HG03378 (cell line): ENCODE data around the gene PTPMT1.

ENCODE experiments used
- ATAC-seq: cut with Tn5 transposase; IDR thresholded peaks from one replicate; pipeline ENCODE4 v1.9.1; 2021; ENCODE audit warnings: mild to moderate bottlenecking, moderate library complexity; ENCODE audit not compliant: unreplicated experiment

PTPMT1 gene

DNA sequence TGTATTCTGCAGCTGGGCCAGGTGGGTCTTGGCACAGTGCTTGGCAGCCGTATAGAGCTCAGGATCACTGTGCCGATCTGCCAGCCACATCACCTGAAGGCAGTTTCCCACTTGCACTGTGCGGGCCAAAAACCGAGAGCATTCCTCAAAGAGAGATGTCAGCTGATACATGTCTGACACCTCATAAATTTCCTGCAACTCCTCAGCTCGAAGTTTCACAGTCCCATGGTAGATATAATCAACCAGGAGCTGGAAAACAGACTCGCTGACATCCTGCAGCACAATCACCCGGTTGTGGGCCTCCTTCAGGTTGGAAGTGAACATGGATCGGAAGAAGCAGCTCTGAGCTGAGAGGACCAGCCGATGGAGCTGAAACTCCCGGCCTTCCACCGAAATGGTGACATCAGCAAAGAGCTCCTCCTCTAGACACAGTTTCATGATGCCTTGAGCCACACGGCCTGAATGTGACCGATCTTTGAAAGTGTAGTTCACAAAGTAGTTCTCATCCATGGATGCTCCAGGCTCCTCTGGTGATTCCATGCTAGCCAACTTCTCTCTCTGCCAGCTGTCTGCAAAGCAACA is 12.2 kb downstream of the PTPMT1 start:
- ATAC-seq, result no peak

GRCh38 chr11:47578524-47579494 is 13.4 kb downstream of the PTPMT1 start, which contains the start of the genes KBTBD4 and NDUFS3:
Gene KBTBD4 (minus strand): TSS chr11:47578970. CDS start chr11:47578951, 19 bp downstream.
Gene NDUFS3 (plus strand): TSS chr11:47579074. CDS start chr11:47579092, 18 bp downstream.
- ATAC-seq, result peak; percentile 87

- ATAC-seq, result no peak
Measured at GRCh38 chr11:47583844-47584243, 18.4 kb downstream of the PTPMT1 start.

- ATAC-seq, result no peak
Measured at GRCh38 chr11:47586098-47586855, 20.9 kb downstream of the PTPMT1 start, which contains the start of gene FAM180B. Gene FAM180B (plus strand): TSS chr11:47586678. CDS start chr11:47586769, 91 bp downstream.

DNA sequence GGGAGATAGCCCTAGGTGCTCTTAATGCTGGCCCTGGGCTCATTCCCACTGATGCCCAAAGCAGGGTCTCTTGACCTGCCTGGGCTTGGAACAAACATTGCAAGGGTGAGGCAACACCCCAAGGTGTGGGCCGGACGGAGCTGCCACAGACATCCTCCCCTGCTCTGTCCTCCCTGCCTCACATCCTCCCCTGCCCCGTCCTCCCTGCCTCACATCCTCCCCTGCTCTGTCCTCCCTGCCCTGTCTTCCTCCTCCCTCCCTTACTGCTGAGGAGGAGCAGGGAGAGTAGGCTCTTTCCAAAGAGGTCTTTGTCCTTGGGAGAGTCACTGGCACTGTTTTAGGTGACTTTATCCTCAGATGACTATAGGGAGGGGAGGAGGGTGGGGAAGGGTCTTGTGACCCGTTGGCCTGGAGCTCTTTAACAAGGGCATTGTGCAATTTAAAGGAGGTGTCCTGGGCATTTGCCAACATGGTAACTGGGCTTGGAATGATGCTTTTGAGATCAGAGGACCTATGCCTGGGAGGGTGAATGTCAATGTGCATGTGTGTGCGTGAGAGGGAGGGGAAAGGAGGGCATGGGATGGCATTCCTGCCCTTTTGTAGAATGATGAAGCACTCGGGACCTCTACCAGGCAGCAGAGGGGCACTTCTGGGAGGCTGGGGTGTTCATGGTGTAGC is 21.8 kb downstream of the PTPMT1 start:
- no peak for ATAC-seq

DNA sequence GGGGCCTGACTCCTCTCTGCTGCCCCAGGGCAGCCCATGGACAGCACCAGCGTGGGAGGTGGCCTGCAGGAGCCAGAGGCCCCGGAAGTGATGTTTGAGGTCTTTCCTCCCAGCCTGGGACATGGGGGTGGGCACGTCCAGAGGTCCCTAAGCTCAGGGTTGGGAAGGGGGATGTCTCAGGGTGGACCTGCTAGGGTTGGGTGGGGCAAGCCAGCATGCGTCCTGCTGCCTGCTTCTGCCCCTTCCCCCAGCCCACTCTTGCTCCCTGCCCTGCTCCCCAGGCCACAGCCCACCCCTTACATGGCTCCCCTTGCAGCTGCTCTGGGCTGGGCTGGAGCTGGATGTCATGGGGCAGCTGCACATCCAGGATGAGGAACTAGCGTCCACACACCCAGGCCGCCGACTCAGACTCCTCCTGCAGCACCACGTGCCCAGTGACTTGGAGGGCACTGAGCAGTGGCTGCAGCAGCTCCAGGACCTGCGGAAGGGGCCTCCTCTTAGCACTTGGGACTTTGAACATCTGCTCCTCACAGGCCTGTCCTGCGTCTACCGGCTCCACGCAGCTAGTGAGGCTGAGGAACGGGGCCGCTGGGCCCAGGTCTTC is 22.4 kb downstream of the PTPMT1 start:
- no peak for ATAC-seq

- no peak for ATAC-seq
Measured at GRCh38 chr11:47589118-47589517, 23.7 kb downstream of the PTPMT1 start.

DNA sequence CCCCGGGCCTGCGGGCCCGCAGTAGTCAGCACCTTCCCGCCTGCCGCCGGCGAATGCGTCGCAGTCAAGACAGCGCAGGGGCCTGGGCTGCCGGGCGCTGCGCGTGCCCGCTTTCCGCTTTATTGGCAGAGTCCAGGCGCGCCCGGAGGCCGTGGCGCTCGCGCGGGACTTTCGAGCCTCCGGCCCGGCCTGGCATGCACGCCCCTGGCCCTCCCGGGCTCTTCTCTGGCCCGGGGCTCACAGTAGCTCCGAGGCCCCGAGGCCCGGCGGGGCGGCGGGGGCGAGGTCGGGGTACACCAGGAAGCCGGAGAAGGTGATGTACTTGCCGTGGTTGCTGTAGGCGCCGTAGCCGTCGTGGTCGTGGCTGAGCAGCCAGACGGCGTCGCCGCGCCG is 24.2 kb downstream of the PTPMT1 start:
- no peak for ATAC-seq

GRCh38 chr11:47589977-47590861 is 24.8 kb downstream of the PTPMT1 start:
- ATAC-seq, result no peak

DNA sequence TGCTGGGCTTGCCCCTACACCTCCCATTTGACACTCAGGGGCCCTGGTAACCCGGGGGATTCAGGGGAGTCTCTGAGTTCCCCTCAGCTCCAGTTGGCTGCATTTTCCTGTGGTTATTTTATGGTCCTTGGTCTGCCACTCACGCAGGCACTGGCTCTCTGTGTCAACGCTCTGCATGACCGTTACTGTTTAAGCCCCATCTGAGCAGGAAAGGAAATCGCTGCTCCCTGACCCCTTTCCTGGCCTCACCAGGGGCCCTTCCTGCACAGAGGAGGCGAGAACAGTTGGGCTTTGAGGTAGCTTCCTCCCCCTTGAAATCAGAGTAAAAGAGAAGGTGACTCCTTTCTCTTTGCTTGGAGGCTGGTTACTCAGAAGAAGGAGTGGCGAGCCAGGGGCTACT is 26.4 kb downstream of the PTPMT1 start:
- ATAC-seq, result no peak

DNA sequence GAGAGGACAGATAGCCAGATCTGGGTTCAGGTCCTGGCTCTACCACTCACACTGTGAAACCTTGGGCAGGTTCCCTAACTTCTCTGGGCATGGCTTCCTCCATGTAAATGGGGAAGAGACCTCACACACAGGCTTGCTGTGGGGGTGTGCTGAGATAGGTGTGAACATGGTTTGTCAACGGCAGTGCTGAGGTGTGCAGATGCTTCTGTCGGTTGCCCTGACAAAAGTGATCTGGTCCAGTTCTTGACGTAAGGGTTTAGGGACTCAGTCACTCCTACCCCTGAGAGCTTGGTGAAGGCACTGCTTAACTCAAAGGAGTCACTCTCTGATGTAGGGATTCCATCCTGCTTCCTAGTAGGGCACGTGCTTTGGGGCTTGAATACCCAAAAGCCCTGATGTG is 26.9 kb downstream of the PTPMT1 start:
- ATAC-seq, result no peak

GRCh38 chr11:47592970-47593369 is 27.6 kb downstream of the PTPMT1 start:
- no peak for ATAC-seq

DNA sequence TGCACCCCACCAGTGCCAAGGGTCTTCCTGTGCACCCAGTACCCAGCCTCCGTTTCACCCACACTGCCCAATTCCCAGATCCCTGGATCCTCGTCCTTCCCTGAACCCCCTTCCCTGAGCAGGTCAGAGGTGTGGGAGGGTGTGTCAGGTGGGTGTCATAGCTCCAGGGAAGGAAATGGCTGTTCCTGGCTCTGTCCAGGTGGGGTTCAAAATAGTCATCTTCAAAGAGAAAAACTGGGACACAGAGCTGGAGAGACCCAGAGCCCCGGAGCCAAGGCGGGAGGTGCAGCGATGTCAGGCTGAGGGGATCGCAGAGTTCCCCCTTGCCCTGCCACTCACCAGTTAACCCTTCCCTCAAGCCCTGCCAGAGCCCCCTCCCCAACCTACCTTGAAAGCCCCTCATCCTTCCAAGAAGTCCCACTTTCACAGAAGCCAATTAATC is 28.1 kb downstream of the PTPMT1 start:
- no peak for ATAC-seq

DNA sequence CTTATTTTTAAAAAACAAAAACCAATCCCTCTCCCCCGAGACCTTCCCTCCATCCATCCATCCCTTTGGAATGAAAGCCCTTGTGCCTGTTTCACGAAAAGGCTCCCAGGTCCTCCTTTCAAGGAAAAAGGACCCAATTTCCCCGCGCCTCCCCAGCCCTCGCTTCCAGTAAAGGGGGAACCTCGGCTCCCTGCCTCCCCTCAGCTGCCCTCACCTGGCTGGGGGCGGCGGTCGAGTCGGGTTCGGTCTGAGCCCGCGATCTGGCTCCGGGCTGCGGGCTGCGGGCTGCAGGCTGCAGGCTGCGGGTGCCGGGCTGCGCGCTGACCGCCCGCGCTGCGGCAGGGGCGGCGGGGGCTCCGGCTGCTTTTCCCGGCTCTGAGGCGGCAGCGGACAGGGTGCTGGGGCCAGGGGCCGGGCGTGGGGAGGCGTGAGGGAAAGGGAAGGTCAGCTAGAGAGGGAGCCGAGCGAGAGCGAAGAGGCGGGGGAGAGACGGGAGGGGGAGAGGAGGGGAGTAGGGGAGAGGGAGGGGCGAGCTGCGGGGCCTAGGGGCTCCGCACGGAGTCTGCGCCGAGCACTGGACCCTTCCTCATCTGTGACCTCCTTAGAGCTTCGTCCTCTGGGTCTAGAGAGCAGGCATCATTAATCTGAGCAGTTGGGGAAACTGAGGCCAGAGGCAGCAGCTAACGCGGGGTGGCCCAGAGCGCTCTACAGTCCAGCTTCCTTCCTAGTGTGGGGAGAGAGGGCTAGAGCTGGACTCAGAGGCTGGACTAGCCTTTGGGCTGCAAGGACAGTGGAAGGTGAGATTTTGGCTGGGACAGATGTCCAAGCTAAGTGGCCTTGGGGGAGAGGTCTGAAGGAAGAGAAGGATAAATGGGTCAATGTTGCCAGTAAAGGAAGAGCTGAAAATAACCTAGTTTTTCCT is 28.8 kb downstream of the PTPMT1 start, which contains the start of gene C1QTNF4:
C1QTNF4 (minus strand) TSS at position 478 of the 922 bp plus-strand sequence. CDS start 3,601 bp downstream, outside the sequence.
- no peak for ATAC-seq

DNA sequence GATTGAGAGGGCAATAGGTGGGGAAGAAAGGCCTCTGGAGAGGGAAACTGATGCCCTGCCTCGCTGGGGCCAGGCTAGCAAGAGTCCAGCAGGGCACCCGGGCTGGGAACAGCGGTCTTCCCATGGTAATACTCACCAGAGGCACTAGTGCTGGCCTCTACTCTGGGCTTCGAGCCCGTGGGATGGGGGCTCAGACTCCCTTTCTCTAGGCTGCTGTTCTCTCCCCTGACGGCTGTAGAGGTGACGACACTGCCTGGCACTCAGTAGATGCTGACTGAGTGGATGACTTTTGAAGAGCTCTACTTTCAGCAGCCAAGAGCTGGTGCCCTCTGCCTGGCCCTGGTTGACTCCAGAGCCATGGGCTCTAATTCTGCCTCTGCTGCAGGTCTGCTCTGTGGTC is 29.6 kb downstream of the PTPMT1 start:
- ATAC-seq, result no peak

DNA sequence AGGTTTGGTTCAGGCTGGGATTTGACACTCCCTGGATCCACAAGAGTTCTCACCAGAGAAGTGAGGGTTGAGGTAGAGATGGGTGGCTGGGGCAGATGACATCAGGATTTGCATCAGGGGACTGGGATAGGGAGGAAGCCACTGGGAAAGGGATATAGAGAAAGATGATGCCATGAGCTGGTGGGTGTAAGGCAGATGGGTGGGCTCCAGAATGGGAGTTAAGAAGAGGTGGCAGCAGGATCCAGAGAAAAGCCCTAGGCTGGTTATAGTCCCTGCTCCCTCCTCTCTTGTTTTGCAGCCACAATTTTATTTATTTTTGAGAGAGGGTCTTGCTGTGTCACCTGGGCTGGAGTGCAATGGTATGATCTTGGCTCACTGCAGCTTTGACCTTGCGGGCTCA is 30.6 kb downstream of the PTPMT1 start:
- no peak for ATAC-seq

GRCh38 chr11:47599902-47600301 is 34.5 kb downstream of the PTPMT1 start:
- no peak for ATAC-seq

- no peak for ATAC-seq
Measured at GRCh38 chr11:47603295-47603694, 37.9 kb downstream of the PTPMT1 start.
